SH-SY5Y (cell line): ENCODE measurements around the gene OGFOD2.

ENCODE experiments used
- GATA2 ChIP-seq: IDR thresholded peaks from 2 replicates; pipeline ENCODE4 v1.6.1; 2011; ENCODE audit warnings: mild to moderate bottlenecking, low read depth, low read length
- GATA3 ChIP-seq: IDR thresholded peaks from 2 replicates; pipeline ENCODE4 v1.6.1; 2011; ENCODE audit warnings: low read depth, mild to moderate bottlenecking, low read length, moderate library complexity

DNA sequence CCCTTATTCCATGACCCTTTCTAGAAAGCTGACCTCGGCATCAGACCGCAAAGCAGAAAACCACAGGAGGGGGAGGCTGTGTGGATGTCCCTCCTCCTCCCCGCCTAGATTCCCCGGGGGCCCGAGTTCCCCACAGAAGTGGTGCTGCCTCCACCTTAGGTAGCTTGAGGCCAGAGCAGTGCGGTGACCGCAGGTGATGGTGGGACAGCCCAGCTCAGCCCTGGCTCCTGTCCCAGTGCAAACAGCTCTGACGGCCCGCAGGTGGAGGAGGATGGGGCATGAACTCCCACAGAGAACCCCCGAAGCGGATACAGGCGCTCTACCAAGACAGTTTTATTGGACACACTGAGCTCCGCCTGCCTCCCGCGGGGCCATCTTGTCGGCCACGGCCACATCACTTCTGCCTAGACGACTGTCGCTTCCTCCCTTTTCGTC is 25.0 kb downstream of the OGFOD2 start:
- TF ChIP-seq GATA3 (no peak), GATA2 (no peak)
